ENCODE results near the gene TGDS. TPM values are rescaled to one million over a fixed set of nuclear protein-coding genes. Genes with fewer than 3 reads are reported as not detected.

Gene TGDS
- total RNA-seq, 2 donors from 2014 or later: 18.2 to 24.4 TPM

- H3K27ac Mint-ChIP-seq: no peak overlapping the region
- ATAC-seq (replicated peaks): no peak
- no peaks in the 10 kb centered on the region for H3K4me1 Mint-ChIP-seq
- no peaks in the 10 kb centered on the region for H3K9me3 Mint-ChIP-seq
- peaks cover 8% of the 10 kb centered on the region for H3K27me3 Mint-ChIP-seq
- H3K36me3 Mint-ChIP-seq (ENCODE audit: low read depth): no peaks in the 10 kb centered on the region
- no peak overlapping the region for H3K4me3 Mint-ChIP-seq
These were observed 71.5 kb downstream of the TGDS start for GRCh38 chr13:94524407-94524806.

Other genes with a start within 250 kb of the TGDS start
- gene DCT, start 116.5 kb downstream of the TGDS start, total RNA-seq: under 1 TPM in 1 of 2 donors, not detected in 1; 0.29 TPM
- gene GPR180, start 5.7 kb upstream of the TGDS start, total RNA-seq: 1 to 10 TPM; 6.7 to 8.0 TPM
- not detected for gene SOX21, start 116.4 kb upstream of the TGDS start, total RNA-seq

Measured in activated T-helper 17 cell treated with anti-CD3 and anti-CD28 coated beads, Interleukin-2, amount 50 U/mL, for 72 hours (primary cell).